Stimulated activated CD4-positive, alpha-beta T cell treated with anti-CD3 and anti-CD28 coated beads, Interleukin-2, amount 100 ng/mL, for 48 hours (primary cell): ENCODE measurements around the gene CTAG1B.
"Not testable (repeated sequence)": the region's sequence is repeated elsewhere in the genome, so short reads cannot be mapped to it uniquely, and the experiment has no call there.

Source experiments
- DNase-seq, 2 donors: peaks; one replicate each; pipeline ENCODE4 v3.0.0-alpha.2; 2020

Gene CTAG1B

GRCh38 chrX:154619182-154619581, at the start of gene CTAG1B:
Gene CTAG1B, minus strand, starts transcription at chrX:154619282. Its CDS starts 64 bp downstream, at chrX:154619218.
- DNase-seq, result not testable (repeated sequence)

- no peak for DNase-seq
Observed at GRCh38 chrX:154661899-154662298, 42.8 kb upstream of the CTAG1B start.

GRCh38 chrX:154661170-154661569, 42.1 kb upstream of the CTAG1B start:
- DNase-seq, result no peak

GRCh38 chrX:154660541-154660940, 41.5 kb upstream of the CTAG1B start:
- no peak for DNase-seq

GRCh38 chrX:154658957-154659356, 39.9 kb upstream of the CTAG1B start:
- DNase-seq, result no peak

GRCh38 chrX:154658187-154658586, 39.1 kb upstream of the CTAG1B start:
- DNase-seq, result no peak

GRCh38 chrX:154657226-154657805, 38.2 kb upstream of the CTAG1B start:
- no peak for DNase-seq

- no peak for DNase-seq
Observed at GRCh38 chrX:154655786-154656185, 36.7 kb upstream of the CTAG1B start.

- no peak for DNase-seq
Observed at GRCh38 chrX:154655346-154655745, 36.3 kb upstream of the CTAG1B start.

- DNase-seq, result no peak
Observed at GRCh38 chrX:154654925-154655324, 35.8 kb upstream of the CTAG1B start.

GRCh38 chrX:154654372-154654771, 35.3 kb upstream of the CTAG1B start:
- no peak for DNase-seq

- not testable (repeated sequence) for DNase-seq
Observed at GRCh38 chrX:154653413-154653812, 34.3 kb upstream of the CTAG1B start, which contains the start of gene CTAG2. Gene CTAG2, minus strand, starts transcription at chrX:154653579. Its CDS starts 64 bp downstream, at chrX:154653515.

- no peak for DNase-seq
Observed at GRCh38 chrX:154653048-154653401, 33.9 kb upstream of the CTAG1B start.

GRCh38 chrX:154652311-154653047, 33.4 kb upstream of the CTAG1B start:
- no peak for DNase-seq

GRCh38 chrX:154650221-154650510, 31.1 kb upstream of the CTAG1B start:
- DNase-seq, result no peak

GRCh38 chrX:154649503-154650220, 30.6 kb upstream of the CTAG1B start:
- no peak for DNase-seq

- no peak for DNase-seq
Observed at GRCh38 chrX:154648931-154649330, 29.8 kb upstream of the CTAG1B start.

- DNase-seq, result not testable (repeated sequence)
Observed at GRCh38 chrX:154645745-154646378, 26.8 kb upstream of the CTAG1B start.

- not testable (repeated sequence) for DNase-seq
Observed at GRCh38 chrX:154643708-154644107, 24.6 kb upstream of the CTAG1B start.

GRCh38 chrX:154641740-154642139, 22.7 kb upstream of the CTAG1B start:
- not testable (repeated sequence) for DNase-seq

- DNase-seq, result not testable (repeated sequence)
Observed at GRCh38 chrX:154633661-154634060, 14.6 kb upstream of the CTAG1B start.

- DNase-seq, result not testable (repeated sequence)
Observed at GRCh38 chrX:154630949-154631348, 11.9 kb upstream of the CTAG1B start.

- DNase-seq, result not testable (repeated sequence)
Observed at GRCh38 chrX:154628960-154629359, 9.9 kb upstream of the CTAG1B start.
